Measurements from ENCODE around the gene GRHPR.

GRCh38 chr9:37423508-37423907 is 1.0 kb downstream of the GRHPR start:
- no peak for TF ChIP-seq L3MBTL2 (conservative IDR thresholded peaks at IDR 0.05)
- TF ChIP-seq ELF4 (IDR thresholded peaks at IDR 0.05), result no peak
- TF ChIP-seq NFRKB (IDR thresholded peaks at IDR 0.05), result no peak
- no peak for TF ChIP-seq FOXA1 (IDR thresholded peaks at IDR 0.05)
- TF ChIP-seq ARNT (IDR thresholded peaks at IDR 0.05), result no peak
- TF ChIP-seq FOXM1 (IDR thresholded peaks at IDR 0.05; ENCODE audit: borderline replicate concordance), result no peak
- TF ChIP-seq, protein P1, sequence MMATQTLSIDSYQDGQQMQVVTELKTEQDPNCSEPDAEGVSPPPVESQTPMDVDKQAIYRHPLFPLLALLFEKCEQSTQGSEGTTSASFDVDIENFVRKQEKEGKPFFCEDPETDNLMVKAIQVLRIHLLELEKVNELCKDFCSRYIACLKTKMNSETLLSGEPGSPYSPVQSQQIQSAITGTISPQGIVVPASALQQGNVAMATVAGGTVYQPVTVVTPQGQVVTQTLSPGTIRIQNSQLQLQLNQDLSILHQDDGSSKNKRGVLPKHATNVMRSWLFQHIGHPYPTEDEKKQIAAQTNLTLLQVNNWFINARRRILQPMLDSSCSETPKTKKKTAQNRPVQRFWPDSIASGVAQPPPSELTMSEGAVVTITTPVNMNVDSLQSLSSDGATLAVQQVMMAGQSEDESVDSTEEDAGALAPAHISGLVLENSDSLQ (IDR thresholded peaks at IDR 0.05), result no peak
- TF ChIP-seq HDGF (IDR thresholded peaks at IDR 0.05; ENCODE audit: borderline replicate concordance), result no peak
- no peak for TF ChIP-seq SP1 (IDR thresholded peaks at IDR 0.05)
- no peak for TF ChIP-seq BHLHE40 (IDR thresholded peaks at IDR 0.05; ENCODE audit: borderline replicate concordance)
- no peak for TF ChIP-seq FOXK2 (IDR thresholded peaks at IDR 0.05)

Measured in HEK293T (cell line).